ENCODE results near the gene DDX52.
"Not testable (repeated sequence)": the region's sequence is repeated elsewhere in the genome, so short reads cannot be mapped to it uniquely, and the experiment has no call there.

The DDX52 gene, protein sequence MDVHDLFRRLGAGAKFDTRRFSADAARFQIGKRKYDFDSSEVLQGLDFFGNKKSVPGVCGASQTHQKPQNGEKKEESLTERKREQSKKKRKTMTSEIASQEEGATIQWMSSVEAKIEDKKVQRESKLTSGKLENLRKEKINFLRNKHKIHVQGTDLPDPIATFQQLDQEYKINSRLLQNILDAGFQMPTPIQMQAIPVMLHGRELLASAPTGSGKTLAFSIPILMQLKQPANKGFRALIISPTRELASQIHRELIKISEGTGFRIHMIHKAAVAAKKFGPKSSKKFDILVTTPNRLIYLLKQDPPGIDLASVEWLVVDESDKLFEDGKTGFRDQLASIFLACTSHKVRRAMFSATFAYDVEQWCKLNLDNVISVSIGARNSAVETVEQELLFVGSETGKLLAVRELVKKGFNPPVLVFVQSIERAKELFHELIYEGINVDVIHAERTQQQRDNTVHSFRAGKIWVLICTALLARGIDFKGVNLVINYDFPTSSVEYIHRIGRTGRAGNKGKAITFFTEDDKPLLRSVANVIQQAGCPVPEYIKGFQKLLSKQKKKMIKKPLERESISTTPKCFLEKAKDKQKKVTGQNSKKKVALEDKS

DNA sequence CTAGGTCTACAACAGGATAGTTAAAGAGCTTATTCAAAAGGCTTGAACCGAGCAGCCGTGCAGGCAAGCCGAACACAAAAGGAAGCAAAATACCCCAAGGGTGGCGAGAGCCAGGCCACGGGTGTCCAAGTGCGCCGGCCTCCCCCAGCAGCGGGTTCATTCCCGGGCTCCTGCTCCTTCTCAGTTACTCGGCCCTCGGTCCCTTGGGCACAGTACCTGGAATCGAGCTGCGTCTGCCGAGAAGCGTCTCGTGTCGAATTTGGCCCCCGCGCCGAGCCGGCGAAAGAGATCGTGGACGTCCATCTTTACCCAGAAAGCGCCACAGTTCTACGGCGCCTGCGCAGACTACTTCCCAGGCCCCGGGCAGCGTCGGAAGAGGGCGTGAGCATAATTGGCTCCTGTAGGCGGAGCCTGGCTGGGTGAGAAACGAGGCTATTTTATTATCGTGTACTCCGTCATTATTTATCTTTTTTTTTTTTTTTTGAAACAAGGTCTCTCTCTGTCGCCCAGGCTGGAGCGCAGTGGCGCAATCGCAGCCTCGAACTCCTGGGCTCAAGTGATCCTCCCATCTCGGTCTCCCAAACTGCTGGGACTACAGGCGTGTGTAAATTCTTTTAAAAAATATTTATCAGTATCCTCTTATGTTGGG lies at the start of gene DDX52:
DDX52 (minus strand) TSS at position 329 of the 649 bp plus-strand sequence; CDS start at position 303, 26 bp downstream.
- DNase-seq (ENCODE audit: low read depth in 2 of 2), result peak; percentile 82 to 83

DNA sequence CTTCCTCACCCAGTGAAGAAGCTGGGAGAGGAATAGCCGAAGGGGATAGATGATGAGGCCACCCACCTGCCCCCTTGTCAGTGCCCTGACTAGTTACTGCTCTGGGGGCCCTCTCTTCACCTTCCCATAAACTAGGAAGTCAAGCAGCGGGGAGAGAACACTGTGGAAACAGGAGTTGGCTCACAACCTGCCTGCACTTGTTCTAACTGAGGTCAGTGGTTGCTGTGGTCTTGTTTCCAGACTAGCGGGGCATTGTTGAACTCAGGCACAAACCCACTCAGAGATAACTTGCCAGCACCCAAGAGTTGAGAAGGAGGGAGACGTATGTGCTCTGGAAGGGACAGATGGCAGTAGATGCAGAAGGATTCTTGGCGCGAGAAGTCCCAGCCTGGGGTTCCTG lies 48.6 kb upstream of the DDX52 start:
- no peak for DNase-seq (ENCODE audit: low read depth in 2 of 2)

DNA sequence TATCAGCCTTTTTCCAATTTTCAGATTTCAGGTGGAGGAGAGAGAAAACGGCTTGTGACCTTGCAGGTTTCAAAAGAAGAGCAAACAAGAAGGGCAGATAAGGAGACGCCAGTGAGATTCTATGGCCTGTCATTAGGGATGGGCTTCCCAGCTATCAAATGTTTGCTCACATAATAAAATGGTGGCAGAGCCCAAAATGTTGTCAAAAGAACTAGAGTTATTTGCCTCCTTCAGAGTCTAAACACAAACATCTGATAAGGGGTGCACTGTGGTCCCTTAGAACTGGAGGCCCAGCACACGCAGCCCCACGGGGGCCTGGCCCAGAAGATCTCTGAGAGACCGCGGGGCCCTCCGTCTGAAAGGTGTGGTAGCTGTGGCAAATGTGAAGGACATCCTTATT lies 46.1 kb upstream of the DDX52 start:
- no peak for DNase-seq (ENCODE audit: low read depth in 2 of 2)

DNA sequence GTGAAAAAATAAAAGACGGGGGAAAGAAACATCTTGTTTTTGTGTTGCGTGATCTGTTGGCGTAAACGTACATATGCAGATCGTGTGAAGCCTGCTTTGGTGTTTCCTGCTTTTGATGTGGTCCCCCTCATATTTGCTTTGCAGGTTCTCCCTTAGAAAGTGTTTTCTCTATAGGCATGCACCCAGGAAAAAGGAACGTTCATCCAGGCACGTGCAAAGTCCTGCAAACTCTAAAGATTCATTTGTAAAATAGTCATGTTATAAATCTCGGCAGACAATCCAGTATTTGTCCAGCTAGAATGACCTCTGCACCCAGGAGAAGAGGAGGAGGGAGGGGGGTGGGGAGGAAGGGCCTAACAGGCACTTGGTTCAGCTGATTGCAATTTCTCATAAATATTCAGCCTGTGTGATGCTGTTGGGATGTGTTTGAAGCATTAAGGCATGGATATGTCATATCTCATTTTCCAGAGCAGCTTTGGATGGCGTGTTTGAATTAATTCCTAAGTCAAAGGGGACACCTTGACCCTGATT lies 40.3 kb upstream of the DDX52 start:
- DNase-seq (ENCODE audit: low read depth in 2 of 2), result no peak

DNA sequence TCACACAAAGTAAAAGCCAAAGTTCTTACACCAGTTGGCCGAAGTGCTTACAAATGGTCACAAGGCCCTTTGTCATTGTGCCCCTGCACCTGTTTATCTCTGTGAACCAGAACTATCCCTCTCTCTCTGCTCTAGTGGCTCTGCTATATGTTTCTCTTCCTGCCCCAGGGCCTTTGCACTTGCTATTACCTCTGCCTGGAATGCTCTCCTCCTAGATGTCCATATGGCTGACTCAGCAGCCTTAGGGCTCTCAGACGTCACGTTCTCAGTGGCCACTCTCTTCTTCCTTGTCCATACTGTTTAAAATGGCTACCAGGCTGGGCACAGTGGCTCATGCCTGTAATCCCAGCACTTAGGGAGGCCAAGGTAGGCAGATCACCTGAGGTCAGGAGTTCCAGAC lies 38.8 kb upstream of the DDX52 start:
- DNase-seq (ENCODE audit: low read depth in 2 of 2), result no peak

DNA sequence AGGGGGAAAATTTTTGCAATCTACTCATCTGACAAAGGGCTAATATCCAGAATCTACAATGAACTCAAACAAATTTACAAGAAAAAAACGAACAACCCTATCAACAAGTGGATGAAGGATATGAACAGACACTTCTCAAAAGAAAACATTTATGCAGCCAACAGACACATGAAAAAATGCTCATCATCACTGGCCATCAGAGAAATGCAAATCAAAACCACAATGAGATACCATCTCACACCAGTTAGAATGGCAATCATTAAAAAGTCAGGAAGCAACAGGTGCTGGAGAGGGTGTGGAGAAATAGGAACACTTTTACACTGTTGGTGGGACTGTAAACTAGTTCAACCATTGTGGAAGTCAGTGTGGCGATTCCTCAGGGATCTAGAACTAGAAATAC lies 36.7 kb upstream of the DDX52 start:
- not testable (repeated sequence) for DNase-seq (ENCODE audit: low read depth in 2 of 2)

DNA sequence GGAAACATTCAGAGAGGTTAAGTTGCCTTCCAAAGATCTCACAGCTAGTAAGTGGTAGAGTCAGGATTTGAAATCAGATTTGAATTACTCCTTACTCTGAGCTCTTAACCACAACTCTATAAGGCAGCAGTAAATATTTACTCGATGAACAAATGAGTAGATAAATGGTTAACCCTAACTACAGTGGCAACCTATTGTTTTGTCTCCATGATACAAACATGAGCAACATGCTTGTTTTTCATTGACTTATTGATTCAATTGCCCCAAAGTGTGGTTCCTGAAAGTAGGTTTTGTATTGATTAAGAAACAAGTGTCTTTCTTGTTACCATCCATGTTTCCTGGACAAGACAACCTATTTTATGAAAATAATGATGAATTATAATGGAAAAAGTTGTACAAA lies 34.8 kb upstream of the DDX52 start:
- DNase-seq (ENCODE audit: low read depth in 2 of 2), result no peak

DNA sequence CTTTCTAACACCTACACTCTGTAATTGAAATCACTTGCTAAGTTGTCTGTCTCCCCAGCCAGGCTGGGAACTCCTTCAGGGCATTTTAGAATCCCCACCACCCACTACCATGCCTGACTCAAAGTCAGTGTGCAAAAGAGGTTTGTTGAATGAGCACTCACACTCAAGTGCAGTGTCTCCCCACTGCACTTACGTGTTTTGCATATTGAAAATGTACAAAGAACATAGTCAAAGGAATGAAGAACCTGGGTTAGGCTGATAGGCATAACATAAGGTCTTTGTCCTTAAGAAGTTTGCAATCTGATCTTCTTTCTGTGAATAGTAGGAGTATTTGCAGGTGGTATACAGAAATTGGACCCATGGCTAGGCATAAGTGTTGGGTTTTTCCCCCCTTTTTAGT lies 33.8 kb upstream of the DDX52 start:
- DNase-seq (ENCODE audit: low read depth in 2 of 2), result no peak

DNA sequence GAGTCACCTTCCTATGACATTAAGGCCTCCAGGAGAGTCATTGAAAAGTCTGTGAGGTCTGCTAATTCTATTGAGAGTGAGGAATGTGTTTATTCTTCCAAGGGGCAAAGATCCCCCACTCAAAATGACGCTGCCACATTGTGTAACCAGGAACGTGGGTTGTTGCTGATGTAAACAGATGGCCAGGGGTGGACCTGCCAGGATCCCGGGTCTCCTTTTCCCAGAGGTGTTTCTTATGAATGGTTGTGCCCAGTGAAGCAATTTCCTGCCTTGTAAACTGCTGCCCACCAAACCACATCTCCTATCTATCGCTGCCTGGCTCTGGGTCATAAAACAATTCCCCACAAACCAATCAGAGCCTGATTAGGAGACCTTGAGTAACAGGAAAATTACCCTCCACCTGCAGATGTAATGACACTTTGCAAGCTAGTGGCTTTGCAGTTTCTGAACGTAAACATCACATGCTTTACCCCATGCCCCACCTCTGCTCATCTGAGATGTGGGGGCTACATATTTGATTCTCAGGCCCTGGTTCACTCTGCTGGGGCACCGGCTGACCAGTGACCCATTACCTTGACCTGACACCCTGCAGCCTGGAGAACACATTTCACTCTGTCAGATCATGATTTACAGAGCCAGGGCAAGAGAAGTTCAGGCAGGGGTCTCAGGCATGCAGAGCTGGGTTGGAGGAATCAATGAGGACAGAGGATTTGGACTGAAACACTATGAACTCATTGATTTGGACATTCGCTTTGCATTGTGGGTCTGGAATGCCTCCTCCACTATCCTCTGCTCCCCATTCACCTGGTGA lies 33.1 kb upstream of the DDX52 start:
- no peak for DNase-seq (ENCODE audit: low read depth in 2 of 2)

DNA sequence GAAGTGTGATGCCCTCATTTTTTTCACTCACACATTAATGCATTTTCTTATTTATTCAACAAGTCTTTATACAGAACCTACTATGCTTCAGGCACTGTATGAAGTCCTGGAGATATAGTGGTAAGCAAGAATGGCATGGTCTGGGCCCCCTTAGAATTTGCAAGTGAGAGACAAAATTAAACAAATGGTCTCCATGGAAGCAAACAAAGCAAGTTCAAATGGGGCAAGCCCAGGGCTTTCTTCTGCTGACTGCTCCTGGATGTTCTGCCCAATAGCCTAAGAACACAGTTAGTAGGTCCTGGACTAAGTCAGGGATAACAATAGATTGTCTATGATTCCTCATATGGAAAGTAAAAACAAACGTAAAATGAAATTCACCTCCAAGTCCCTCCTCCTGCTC lies 31.3 kb upstream of the DDX52 start:
- DNase-seq (ENCODE audit: low read depth in 2 of 2), result no peak

DNA sequence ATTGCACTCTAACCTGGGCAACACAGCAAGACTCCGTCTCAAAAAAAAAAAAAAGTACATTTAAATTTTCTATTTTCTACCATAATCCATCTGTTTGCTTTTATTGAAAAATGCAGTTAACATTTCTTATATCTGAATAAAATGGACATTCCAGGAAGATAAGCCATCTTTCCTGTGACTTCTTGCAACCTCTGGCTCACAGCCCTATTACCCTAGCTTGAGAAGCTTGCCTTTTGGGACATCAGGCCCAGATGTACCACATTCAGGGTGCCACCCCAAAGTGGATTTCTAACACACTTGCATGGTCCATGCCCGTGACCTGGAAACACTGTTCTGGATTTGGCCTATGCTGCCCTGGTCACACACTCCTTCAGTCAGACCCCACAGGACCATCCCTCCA lies 30.1 kb upstream of the DDX52 start:
- no peak for DNase-seq (ENCODE audit: low read depth in 2 of 2)

DNA sequence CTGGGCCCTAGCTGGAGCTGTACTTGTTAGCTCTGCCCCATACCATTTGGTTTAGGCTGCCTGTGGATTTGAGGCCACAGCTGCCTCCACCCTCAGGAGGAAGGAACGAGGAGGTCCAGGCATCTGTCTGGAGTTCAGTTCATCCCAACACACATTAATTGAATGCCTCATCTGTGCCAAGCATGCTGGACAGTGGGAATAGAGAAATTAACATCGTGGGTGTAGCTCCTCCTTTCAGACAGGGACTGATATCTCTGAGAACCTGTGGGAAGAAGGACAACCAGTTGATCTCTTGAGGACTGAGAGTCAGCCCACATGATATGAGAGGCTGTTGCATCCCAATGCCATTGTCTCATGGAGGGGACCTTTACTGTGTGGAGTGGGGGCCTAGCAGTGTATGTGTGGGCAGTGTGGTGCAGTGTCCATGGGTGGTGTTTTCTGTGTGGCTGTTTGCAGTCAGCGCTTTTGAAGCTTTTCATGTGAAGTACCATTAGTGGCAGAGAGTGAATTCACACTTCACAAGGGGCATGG lies 29.4 kb upstream of the DDX52 start:
- DNase-seq (ENCODE audit: low read depth in 2 of 2), result no peak

DNA sequence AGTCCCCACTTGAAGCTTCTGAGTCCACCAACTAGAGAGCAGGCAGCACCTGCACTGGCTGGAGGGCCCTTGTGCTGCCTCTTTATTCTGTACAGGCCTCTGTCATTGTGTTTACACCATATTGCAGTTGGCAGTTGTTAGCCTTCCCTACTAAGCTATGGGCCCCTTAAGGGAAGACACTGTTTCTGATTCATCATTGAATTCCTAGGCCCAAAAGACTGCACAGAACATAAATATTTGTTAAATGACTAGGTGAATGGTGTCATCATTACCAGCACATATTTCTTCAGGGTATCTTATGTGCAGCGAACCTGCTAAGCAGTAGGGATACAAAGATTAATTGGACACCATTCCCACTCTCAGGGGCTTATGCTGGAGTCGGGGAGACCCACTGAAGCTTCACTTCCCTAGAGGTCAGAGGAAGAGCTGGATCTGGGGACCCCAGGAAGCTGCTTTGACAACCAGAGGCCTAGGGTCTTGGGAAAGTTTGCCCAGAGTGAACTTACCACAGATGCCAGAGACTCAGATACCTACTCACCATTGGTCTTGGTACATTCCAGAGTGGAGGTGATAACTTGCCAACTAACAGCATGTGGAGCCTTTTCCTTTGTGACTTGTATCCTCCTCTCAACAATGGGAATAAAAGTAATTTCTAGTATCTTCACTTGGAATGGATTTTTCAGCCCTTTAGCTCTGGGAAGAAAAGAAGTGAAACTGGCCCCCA lies 28.7 kb upstream of the DDX52 start:
- DNase-seq (ENCODE audit: low read depth in 2 of 2), result no peak

DNA sequence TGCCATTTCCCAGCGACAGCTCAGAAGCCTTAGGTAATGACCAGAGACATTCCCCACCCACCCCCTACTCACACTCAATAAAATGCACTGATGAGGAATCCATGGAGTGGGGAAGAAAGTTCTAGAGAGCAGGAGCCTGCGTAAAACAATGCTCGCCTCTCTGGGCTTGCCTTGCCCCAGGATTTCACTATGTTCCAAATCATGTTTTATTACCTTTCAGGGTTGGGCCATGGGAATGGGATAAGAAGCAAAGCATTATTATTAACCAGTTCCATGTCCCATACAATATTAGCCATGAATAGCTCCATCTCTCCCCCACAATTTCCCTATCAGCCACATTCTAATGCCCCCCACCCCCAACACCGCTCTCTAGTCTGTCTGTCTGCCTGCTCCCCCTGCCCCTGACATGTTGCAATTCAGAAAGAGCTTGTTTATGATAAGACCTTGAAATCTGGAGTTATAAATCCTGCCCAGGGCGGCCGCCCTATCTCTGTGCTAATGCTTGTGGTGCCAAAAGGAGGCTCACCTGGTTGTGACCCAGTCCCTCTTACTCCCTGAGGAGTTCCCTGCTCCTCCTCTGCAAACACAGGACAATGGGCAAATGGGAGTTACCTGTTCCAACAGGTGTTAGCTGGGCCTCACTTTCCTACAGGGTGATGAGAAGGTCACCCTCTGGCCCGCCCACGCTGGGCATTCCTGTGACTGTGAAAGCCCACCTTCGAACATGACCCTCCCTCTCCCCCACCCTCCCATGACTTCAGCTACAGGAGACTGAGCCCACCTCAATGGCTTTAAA lies 28.0 kb upstream of the DDX52 start:
- DNase-seq (ENCODE audit: low read depth in 2 of 2), result no peak

DNA sequence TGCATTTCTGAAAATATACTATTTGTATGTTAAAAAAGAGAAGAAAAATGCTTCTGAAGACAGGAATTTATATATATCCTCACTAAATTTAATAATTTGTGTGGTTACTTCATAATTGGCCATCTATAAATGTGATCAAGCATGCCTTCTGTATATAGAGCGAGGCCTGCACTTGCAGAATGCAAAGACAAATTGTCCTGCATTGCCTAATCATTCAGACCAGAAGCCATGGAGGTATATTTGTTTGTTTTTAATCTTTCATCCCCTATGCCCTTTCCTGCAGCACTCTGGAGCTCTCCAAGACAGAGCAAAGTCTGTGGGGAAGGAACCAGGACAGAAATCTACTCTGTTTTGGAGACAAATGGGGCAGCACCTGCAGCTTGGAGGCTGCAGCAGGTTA lies 23.8 kb upstream of the DDX52 start:
- DNase-seq (ENCODE audit: low read depth in 2 of 2), result no peak

DNA sequence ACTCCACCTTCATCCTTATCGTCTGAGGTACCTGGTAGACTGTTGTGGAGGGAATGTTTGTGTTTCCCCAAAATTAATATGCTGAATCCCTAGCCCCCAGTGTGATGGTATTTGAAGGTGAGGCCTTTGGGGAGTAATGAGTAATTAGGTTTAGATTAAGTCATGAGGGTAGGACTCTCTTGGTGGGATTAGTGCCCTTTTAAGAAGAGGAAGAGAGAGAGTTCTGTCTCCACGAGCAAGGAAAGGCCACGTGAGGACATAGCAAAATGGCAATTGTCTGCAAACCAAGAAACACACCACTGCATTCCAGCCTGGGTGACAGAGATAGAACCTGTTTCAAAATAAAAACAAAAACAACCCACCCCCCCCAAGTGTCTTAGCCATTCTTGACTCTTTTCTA lies 21.0 kb upstream of the DDX52 start:
- DNase-seq (ENCODE audit: low read depth in 2 of 2), result no peak

DNA sequence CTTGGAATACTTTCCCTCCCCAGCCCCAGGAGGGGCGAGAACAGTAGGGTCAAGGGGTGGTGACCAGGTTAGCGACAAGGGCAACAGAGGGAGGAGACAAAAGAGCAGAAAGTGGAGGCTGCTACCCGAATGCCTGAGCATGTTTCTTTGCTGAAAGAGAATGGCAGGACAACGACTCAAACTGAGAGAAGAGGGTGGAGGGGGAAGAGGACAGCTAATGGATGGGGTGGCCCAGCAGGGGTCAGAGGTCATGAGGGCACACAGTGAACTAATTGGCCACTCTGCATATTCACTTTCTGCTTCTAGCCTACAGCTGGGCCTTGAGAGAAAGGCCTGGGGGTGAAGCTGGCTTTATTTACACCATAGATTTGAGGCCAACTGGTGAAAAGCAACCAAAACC lies 19.1 kb upstream of the DDX52 start:
- DNase-seq (ENCODE audit: low read depth in 2 of 2), result no peak

DNA sequence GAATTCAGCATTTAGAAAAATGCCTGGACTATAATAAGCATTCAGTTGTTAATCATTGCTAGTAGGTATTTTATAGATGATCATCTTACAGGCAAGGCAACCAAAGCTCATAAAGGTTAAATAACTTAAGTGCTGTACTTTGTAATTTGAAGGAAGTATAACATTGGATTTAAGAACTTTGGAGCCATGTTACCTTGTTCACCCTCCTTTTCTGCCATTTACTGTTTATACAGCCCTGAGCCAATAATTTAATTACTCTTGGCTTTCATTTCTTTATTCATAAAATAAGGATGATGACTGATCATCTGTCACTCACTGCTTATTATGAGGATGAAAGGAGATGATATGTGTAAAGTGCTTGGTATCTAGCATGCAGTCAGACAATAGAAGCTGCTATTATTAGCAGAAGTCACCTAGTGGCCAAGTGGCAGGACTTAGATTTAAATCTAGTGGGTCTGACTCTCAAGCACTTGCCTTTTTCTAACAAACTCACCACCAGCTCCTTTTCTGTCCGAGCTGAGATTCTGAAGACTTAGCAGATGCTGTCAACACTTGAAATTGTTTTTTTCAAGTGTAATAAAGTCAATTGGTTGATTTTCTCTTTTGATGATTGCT lies 18.3 kb upstream of the DDX52 start:
- no peak for DNase-seq (ENCODE audit: low read depth in 2 of 2)

DNA sequence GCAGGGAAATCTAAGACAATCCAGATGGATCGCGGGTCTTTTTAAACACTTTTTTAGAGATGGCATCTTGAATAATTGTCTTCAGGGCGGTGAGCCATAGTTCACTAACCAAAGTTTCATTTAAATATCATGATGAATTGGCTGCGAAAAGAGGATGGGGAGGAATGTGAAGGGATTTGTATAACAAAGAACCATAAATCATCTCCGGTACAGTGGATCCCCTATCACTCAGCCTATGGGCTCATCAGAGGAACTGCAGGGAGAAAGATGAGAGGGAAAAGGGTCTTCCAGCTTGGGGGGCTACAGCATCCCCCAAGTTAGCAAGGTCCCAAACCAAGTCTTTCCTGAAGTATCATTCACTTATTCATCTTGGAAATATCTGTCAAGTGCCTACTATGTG lies 16.7 kb upstream of the DDX52 start:
- no peak for DNase-seq (ENCODE audit: low read depth in 2 of 2)

DNA sequence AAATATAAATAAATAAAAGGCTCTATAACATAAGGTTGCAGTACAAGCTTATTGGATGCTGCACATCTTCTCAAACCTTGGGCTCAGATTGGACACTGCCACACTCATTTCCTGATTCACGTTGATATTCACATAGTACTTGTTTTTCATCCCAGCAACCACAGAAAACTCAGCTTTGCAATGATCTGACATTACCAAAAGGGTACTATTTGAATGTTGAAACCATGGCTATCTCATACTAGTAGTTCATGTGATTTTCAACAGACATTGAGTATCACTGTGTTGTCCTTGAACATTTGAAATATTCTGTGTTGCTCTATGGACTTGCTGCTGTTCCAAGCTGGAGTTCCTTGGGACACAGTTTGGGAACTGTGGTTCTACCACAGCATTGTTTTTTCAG lies 14.0 kb upstream of the DDX52 start:
- DNase-seq (ENCODE audit: low read depth in 2 of 2), result no peak
